Measurements from ENCODE around the gene PADI3. TPM values are rescaled to one million over a fixed set of nuclear protein-coding genes. Genes with fewer than 3 reads are reported as not detected.

PADI3 gene
- total RNA-seq, 4 donors from 2014 or later, result not detected

DNA sequence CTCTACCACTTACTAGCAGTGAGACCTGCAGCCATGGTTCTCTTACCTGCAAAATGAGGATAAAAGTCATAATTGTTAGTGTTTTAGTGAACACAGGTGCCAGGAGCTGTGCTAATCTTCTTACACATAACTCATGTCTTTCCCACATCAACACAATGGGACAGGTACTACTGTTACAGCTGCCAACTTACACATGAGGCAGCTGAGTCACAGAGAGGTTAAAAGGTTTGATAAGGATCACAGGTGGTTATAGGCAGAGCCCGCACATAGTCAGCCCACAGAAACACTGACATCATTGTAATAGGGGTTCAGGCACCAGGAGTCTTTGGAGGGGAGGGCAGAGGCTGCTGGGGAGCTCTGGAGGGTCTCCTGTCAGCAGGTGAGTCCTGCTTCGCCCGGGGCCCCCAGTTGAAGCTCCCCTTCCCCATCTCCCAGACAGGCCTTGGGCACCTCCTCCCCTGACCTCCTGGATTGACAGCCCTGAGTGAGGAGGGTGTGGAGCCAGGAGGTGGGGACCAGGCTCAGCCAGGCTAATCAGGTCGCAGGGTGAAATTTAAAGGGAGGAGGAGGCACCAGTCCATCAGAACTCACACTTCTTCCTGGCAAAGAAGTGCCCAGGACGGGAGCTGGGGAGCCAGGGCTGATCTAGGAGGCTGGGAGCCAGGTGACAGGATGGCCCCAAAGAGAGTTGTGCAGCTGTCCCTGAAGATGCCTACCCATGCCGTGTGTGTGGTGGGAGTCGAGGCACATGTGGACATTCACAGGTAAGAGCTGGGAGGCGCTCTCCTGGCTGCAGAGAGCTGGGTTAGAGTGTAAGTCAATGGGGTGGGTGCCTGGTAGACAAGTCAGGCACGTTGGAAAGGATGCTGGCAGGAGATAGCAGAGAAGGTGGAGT, 44.1 kb upstream of the PADI3 start, which contains the start of gene PADI1:
PADI1 (plus strand) TSS at position 583 of the 895 bp plus-strand sequence; CDS start at position 673, 90 bp downstream.
- TF ChIP-seq, protein P1, sequence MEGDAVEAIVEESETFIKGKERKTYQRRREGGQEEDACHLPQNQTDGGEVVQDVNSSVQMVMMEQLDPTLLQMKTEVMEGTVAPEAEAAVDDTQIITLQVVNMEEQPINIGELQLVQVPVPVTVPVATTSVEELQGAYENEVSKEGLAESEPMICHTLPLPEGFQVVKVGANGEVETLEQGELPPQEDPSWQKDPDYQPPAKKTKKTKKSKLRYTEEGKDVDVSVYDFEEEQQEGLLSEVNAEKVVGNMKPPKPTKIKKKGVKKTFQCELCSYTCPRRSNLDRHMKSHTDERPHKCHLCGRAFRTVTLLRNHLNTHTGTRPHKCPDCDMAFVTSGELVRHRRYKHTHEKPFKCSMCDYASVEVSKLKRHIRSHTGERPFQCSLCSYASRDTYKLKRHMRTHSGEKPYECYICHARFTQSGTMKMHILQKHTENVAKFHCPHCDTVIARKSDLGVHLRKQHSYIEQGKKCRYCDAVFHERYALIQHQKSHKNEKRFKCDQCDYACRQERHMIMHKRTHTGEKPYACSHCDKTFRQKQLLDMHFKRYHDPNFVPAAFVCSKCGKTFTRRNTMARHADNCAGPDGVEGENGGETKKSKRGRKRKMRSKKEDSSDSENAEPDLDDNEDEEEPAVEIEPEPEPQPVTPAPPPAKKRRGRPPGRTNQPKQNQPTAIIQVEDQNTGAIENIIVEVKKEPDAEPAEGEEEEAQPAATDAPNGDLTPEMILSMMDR (IDR thresholded peaks at IDR 0.05), result no peak
- no peak for TF ChIP-seq POLR2A (IDR thresholded peaks at IDR 0.05)
- H3K4me3 ChIP-seq, result no peak within 1 kb of the TSS
- H3K4me1 ChIP-seq, result no peaks in the 10 kb centered on the region
- DNase-seq, result peak in 1 of 3 donors; percentile 38
- no peaks in the 10 kb centered on the region for H3K9me3 ChIP-seq
- no peaks in the 10 kb centered on the region for H3K36me3 ChIP-seq
- H3K27ac ChIP-seq, result no peak within 1 kb of the TSS
- H3K27me3 ChIP-seq, result no peaks in the 10 kb centered on the region

DNA sequence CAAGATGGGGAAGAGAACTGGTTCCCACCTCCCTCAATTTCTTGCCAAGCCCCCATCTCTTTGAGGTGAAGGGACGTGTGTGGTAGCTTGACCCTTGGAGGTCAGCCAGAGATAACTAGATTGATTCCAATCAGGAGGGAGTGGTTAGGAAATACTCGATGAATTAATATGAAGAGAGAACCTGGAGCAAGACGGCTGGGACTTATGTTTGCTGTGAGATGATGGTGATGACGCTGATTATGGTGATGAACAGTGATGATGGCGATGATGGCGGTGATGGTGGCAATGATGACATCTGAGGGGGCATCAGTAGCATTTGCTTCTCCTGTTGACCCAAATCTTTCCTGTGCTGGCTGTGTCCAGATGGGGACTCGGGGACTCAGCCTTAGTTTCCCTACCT, 43.2 kb upstream of the PADI3 start:
- TF ChIP-seq, protein P1 (IDR thresholded peaks at IDR 0.05), result no peak
- no peak for TF ChIP-seq POLR2A (IDR thresholded peaks at IDR 0.05)
- Histone ChIP-seq H3K4me1 (no peaks in the 10 kb centered on the region), H3K27ac (no peak overlapping the region), H3K36me3 (no peaks in the 10 kb centered on the region), H3K27me3 (no peaks in the 10 kb centered on the region), H3K9me3 (no peaks in the 10 kb centered on the region), H3K4me3 (no peak overlapping the region)
- DNase-seq, result no peak

DNA sequence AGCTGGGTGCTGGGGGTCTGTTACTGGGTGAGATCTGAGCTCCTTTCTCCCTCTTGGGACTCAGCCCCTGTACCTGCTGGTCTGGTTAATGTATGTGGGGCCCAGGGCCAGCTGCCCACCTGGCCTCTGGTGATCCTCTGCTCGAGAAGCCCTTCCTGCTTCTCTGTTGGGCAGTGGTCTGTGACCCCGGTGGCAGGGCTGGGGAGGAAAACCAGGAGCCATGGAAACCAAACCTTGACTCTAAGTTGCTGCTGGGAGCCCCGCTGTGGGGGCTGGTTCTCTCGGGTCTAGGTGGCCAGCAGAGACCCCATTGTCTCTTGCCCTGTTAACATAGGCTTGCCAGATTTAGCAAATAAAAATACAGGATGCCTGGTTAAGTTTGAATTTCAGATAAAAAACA, 42.7 kb upstream of the PADI3 start:
- Histone ChIP-seq H3K27ac (no peak overlapping the region), H3K4me1 (no peaks in the 10 kb centered on the region), H3K9me3 (no peaks in the 10 kb centered on the region), H3K36me3 (no peaks in the 10 kb centered on the region), H3K27me3 (no peaks in the 10 kb centered on the region), H3K4me3 (no peak overlapping the region)
- TF ChIP-seq, protein P1 (IDR thresholded peaks at IDR 0.05), result no peak
- no peak for TF ChIP-seq POLR2A (IDR thresholded peaks at IDR 0.05)
- DNase-seq, result no peak

DNA sequence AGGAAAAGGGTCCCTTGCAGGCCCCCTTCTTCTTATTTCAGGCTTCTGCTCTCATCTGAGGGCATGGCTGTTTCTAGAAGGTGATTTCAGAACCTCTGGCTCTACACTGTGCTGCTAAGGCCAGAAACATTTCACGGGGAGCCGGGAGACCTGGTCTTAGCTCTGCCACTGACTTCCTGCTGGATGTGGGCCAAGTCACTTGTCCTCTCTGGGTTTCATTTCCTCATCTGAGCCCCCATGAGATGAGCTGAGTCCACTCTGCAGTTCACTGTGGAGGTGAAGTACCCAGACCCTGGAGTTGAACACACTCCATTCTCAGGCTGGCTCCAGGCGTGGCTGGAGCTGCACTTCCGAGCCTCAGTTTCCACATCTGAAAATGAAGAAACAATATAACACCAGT, 41.9 kb upstream of the PADI3 start:
- Histone ChIP-seq H3K9me3 (no peaks in the 10 kb centered on the region), H3K4me1 (peaks cover 0 to under 1% (median 0%) of the 10 kb centered on the region in 4 donors), H3K27me3 (no peaks in the 10 kb centered on the region), H3K36me3 (no peaks in the 10 kb centered on the region), H3K27ac (no peak overlapping the region), H3K4me3 (no peak overlapping the region)
- peak in 2 of 3 donors; percentile 69 to 80 for DNase-seq
- TF ChIP-seq POLR2A (IDR thresholded peaks at IDR 0.05), result no peak
- TF ChIP-seq, protein P1 (IDR thresholded peaks at IDR 0.05), result no peak

DNA sequence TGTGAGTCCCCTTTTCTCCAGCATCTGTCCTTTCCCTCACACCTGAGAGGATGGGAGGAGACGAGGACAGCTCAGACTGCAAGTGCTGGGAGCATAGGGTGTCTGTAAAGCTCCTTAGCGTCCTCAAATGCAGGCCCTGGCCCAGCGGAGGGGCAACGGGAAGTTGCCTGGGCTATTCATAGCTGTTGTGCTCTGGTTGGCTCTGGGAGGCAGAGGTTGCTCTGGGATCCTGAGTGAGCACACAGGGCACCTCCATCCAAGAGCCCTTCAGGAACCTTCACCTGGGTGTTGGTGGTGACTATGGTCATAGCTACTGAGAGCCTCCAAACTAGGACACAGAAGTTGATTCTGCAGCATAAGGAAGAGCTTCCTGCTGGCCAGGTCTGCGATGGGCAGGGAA, 41.4 kb upstream of the PADI3 start:
- Histone ChIP-seq H3K27me3 (no peaks in the 10 kb centered on the region), H3K9me3 (no peaks in the 10 kb centered on the region), H3K36me3 (no peaks in the 10 kb centered on the region), H3K4me3 (no peak overlapping the region), H3K27ac (no peak overlapping the region), H3K4me1 (peaks cover 0 to 3% (median under 1%) of the 10 kb centered on the region in 4 donors)
- DNase-seq, result no peak
- no peak for TF ChIP-seq POLR2A (IDR thresholded peaks at IDR 0.05)
- TF ChIP-seq, protein P1 (IDR thresholded peaks at IDR 0.05), result no peak

Data from Peyer's patch (tissue), 4 donors.